Ascending aorta (tissue), 2 donors: ENCODE data around the gene PLCB2. TPM values are rescaled to one million over a fixed set of nuclear protein-coding genes. Genes with fewer than 3 reads are reported as not detected.

Experiments used
- DNase-seq, 2 donors: peaks; one replicate each; pipeline ENCODE4 v3.0.0-alpha.2; 2019; ENCODE audit warnings: low spot score in 2 of 2
- H3K27ac ChIP-seq, 2 donors: fragments of 200-600 bp; sonication (generic); one replicate each; pipeline ENCODE4 v1.5.1; 2016 to 2017; ENCODE audit warnings: mild to moderate bottlenecking in 1 of 2
- H3K27me3 ChIP-seq: fragments of 200-600 bp; sonication (generic); one replicate; pipeline ENCODE4 v1.5.1; 2017
- H3K36me3 ChIP-seq, 2 donors: fragments of 200-600 bp; sonication (generic); one replicate each; pipeline ENCODE4 v1.5.1; 2016
- H3K4me1 ChIP-seq, 2 donors: fragments of 200-600 bp; sonication (generic); one replicate each; pipeline ENCODE4 v1.5.1; 2016 to 2017; ENCODE audit warnings: mild to moderate bottlenecking in 1 of 2
- H3K4me3 ChIP-seq, 2 donors: fragments of 200-600 bp; sonication (generic); one replicate each; pipeline ENCODE4 v1.5.1; 2016 to 2017; ENCODE audit warnings: mild to moderate bottlenecking in 1 of 2
- H3K9me3 ChIP-seq, 2 donors: fragments of 200-600 bp; sonication (generic); one replicate each; pipeline ENCODE4 v1.5.1; 2016
- CTCF ChIP-seq, 3 experiments: fragments of 200-600 bp in 2 of 3; fragments of 450-650 bp in 1 of 3; sonication (generic) in 2 of 3; IDR thresholded peaks; one replicate each; pipeline ENCODE4 v1.5.1; 2016 to 2019; ENCODE audit warnings: antibody characterized with exemption in 3 of 3, mild to moderate bottlenecking in 1 of 3, moderate library complexity in 1 of 3
- intact Hi-C: fragments of 100-400 bp; cut with DNase I; formaldehyde crosslinking; loops from one replicate; pipeline ENCODE4 v1.15.1; 2023
- total RNA-seq: library from RNA; depleted of rRNA; stranded (reverse); fragments of >200 nt; gene quantifications from one replicate; pipeline ENCODE4 v1.1.0, GENCODE V29; 2016

Gene PLCB2
- total RNA-seq, 1 donor from 2014 or later = 6.9 TPM

GRCh38 chr15:40334941-40335795, 27.4 kb upstream of the PLCB2 start:
- TF ChIP-seq CTCF (IDR thresholded peaks at IDR 0.05) = no peak
- Histone ChIP-seq H3K4me3 (no peak overlapping the region), H3K4me1 (peaks cover 48 to 88% of the 10 kb centered on the region in 2 donors), H3K36me3 (peaks cover 4 to 7% of the 10 kb centered on the region in 2 donors), H3K9me3 (no peaks in the 10 kb centered on the region), H3K27me3 (no peaks in the 10 kb centered on the region), H3K27ac (peak overlapping the region; percentile 98 to 99)
- intact Hi-C loops = loop anchor here (5.0 kb wide), 1 partner anchor 233 kb away; no protein-coding TSS in a partner anchor
- no peak for DNase-seq

- peaks cover 4 to 7% of the 10 kb centered on the region in 2 donors for H3K36me3 ChIP-seq
These were observed 26.8 kb upstream of the PLCB2 start for GRCh38 chr15:40334541-40334940.

GRCh38 chr15:40333922-40334492, 26.3 kb upstream of the PLCB2 start:
- no peaks in the 10 kb centered on the region for H3K27me3 ChIP-seq
- peaks cover 44 to 89% of the 10 kb centered on the region in 2 donors for H3K4me1 ChIP-seq
- H3K4me3 ChIP-seq = peak overlapping the region in 1 of 2 donors; percentile 4
- TF ChIP-seq CTCF (IDR thresholded peaks at IDR 0.05) = peak in 1 of 3 experiments; percentile 3
- intact Hi-C loops = no loop called here
- peaks cover 4 to 7% of the 10 kb centered on the region in 2 donors for H3K36me3 ChIP-seq
- peak overlapping the region; percentile 98 to 99 for H3K27ac ChIP-seq
- peak; percentile 68 to 89 for DNase-seq
- H3K9me3 ChIP-seq = no peaks in the 10 kb centered on the region

More at GRCh38 chr15:40334541-40334940, 26.8 kb upstream of the PLCB2 start:
- DNase-seq = no peak
- intact Hi-C loops = no loop called here
- Histone ChIP-seq H3K27me3 (no peaks in the 10 kb centered on the region), H3K9me3 (no peaks in the 10 kb centered on the region), H3K4me3 (no peak overlapping the region), H3K4me1 (peaks cover 44 to 89% of the 10 kb centered on the region in 2 donors), H3K27ac (peak overlapping the region; percentile 98 to 99)
- TF ChIP-seq CTCF (IDR thresholded peaks at IDR 0.05) = no peak

- Histone ChIP-seq H3K4me3 (no peak overlapping the region), H3K27me3 (no peaks in the 10 kb centered on the region), H3K36me3 (peaks cover 4 to 7% of the 10 kb centered on the region in 2 donors), H3K4me1 (peaks cover 41 to 86% of the 10 kb centered on the region in 2 donors), H3K27ac (peak overlapping the region; percentile 98 to 99), H3K9me3 (no peaks in the 10 kb centered on the region)
- no peak for TF ChIP-seq CTCF (IDR thresholded peaks at IDR 0.05)
- DNase-seq = no peak
- intact Hi-C loops = no loop called here
These were observed 24.5 kb upstream of the PLCB2 start for GRCh38 chr15:40332113-40332781.

GRCh38 chr15:40331637-40332036, 23.9 kb upstream of the PLCB2 start:
- Histone ChIP-seq H3K27me3 (no peaks in the 10 kb centered on the region), H3K4me1 (peaks cover 43 to 86% of the 10 kb centered on the region in 2 donors), H3K4me3 (no peak overlapping the region), H3K27ac (peak overlapping the region; percentile 98 to 99), H3K9me3 (no peaks in the 10 kb centered on the region), H3K36me3 (peaks cover 4 to 7% of the 10 kb centered on the region in 2 donors)
- DNase-seq = no peak
- TF ChIP-seq CTCF (IDR thresholded peaks at IDR 0.05) = no peak
- intact Hi-C loops = no loop called here
